IPS-18c (cell line): ENCODE measurements around the gene ITPR3.

Experiments used
- H3K4me3 ChIP-seq: 2 replicates; pipeline ENCODE4 v1.7.0; 2013; ENCODE audit warnings: low read depth, mild to moderate bottlenecking, low read length, moderate library complexity; ENCODE audit not compliant: insufficient read depth
- H3K9me3 ChIP-seq: one replicate; pipeline ENCODE4 v1.6.1; 2013; ENCODE audit warnings: mild to moderate bottlenecking, low read length, moderate library complexity; ENCODE audit not compliant: control insufficient read depth, insufficient read depth

ITPR3 gene

GRCh38 chr6:33710296-33711121, 89.4 kb downstream of the ITPR3 start:
- Histone ChIP-seq H3K9me3 (no peaks in the 10 kb centered on the region), H3K4me3 (peak overlapping the region; percentile 96)

GRCh38 chr6:33711140-33712129, 90.3 kb downstream of the ITPR3 start, which contains the start of gene UQCC2:
Gene UQCC2, minus strand, starts transcription at chr6:33711700. Its CDS starts 14 bp downstream, at chr6:33711686.
- Histone ChIP-seq H3K4me3 (peak within 1 kb of the TSS; percentile 96), H3K9me3 (no peaks in the 10 kb centered on the region)

- Histone ChIP-seq H3K9me3 (no peaks in the 10 kb centered on the region), H3K4me3 (no peak overlapping the region)
Measured at GRCh38 chr6:33712914-33713313, 91.8 kb downstream of the ITPR3 start.

GRCh38 chr6:33713786-33714185, 92.7 kb downstream of the ITPR3 start:
- H3K9me3 ChIP-seq: no peaks in the 10 kb centered on the region
- no peak overlapping the region for H3K4me3 ChIP-seq

- Histone ChIP-seq H3K9me3 (no peaks in the 10 kb centered on the region), H3K4me3 (no peak overlapping the region)
Measured at GRCh38 chr6:33714385-33715040, 93.4 kb downstream of the ITPR3 start.

GRCh38 chr6:33716379-33716778, 95.3 kb downstream of the ITPR3 start:
- H3K9me3 ChIP-seq: no peaks in the 10 kb centered on the region
- H3K4me3 ChIP-seq: no peak overlapping the region

GRCh38 chr6:33716890-33717632, 95.9 kb downstream of the ITPR3 start:
- Histone ChIP-seq H3K4me3 (no peak overlapping the region), H3K9me3 (no peaks in the 10 kb centered on the region)

GRCh38 chr6:33717934-33718455, 96.9 kb downstream of the ITPR3 start:
- Histone ChIP-seq H3K4me3 (no peak overlapping the region), H3K9me3 (no peaks in the 10 kb centered on the region)

- Histone ChIP-seq H3K4me3 (no peak overlapping the region), H3K9me3 (no peaks in the 10 kb centered on the region)
Measured at GRCh38 chr6:33718713-33719112, 97.6 kb downstream of the ITPR3 start.

- Histone ChIP-seq H3K4me3 (no peak overlapping the region), H3K9me3 (no peaks in the 10 kb centered on the region)
Measured at GRCh38 chr6:33719326-33719987, 98.3 kb downstream of the ITPR3 start.

- Histone ChIP-seq H3K4me3 (no peak overlapping the region), H3K9me3 (peaks cover 3% of the 10 kb centered on the region)
Measured at GRCh38 chr6:33720998-33721397, 99.9 kb downstream of the ITPR3 start.

GRCh38 chr6:33721508-33721907, 100.4 kb downstream of the ITPR3 start:
- Histone ChIP-seq H3K4me3 (no peak overlapping the region), H3K9me3 (peaks cover 3% of the 10 kb centered on the region)

- Histone ChIP-seq H3K9me3 (peaks cover 3% of the 10 kb centered on the region), H3K4me3 (no peak overlapping the region)
Measured at GRCh38 chr6:33722103-33722623, 101.0 kb downstream of the ITPR3 start.

- Histone ChIP-seq H3K4me3 (no peak overlapping the region), H3K9me3 (peaks cover 3% of the 10 kb centered on the region)
Measured at GRCh38 chr6:33723371-33724085, 102.4 kb downstream of the ITPR3 start.
